PC-3 (cell line): ENCODE results near the gene BACE1.

Experiments
- EZH2 ChIP-seq: fragments of 300-600 bp; sonication (generic); IDR thresholded peaks from one replicate; pipeline ENCODE4 v1.6.1; 2017; ENCODE audit warnings: antibody characterized with exemption, mild to moderate bottlenecking, low read length; ENCODE audit not compliant: unreplicated experiment
- TF ChIP-seq, protein P1 (sequence below): fragments of 300-600 bp; sonication (generic); conservative IDR thresholded peaks from 2 replicates; pipeline ENCODE4 v1.5.1; 2017; ENCODE audit warnings: antibody characterized with exemption, low read depth, mild to moderate bottlenecking, low read length

DNA sequence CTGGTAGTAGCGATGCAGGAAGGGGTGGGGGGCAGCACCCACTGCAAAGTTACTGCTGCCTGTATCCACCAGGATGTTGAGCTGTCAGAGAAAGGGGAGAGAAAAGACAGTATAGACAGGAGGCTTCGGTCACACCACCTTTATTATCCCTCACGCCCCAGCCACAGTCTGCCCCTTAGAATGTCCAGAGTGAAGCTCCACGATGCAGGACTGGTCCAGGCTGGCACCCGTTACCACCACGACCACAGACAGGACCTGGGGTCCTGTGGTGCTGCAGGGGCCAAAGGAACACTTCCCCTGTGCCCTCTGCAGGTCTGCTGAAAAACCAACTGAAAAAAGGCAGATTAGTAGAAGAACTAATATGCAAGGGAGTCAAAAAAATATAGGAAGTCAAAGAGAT is 19.2 kb downstream of the BACE1 start:
- TF ChIP-seq, protein P1, sequence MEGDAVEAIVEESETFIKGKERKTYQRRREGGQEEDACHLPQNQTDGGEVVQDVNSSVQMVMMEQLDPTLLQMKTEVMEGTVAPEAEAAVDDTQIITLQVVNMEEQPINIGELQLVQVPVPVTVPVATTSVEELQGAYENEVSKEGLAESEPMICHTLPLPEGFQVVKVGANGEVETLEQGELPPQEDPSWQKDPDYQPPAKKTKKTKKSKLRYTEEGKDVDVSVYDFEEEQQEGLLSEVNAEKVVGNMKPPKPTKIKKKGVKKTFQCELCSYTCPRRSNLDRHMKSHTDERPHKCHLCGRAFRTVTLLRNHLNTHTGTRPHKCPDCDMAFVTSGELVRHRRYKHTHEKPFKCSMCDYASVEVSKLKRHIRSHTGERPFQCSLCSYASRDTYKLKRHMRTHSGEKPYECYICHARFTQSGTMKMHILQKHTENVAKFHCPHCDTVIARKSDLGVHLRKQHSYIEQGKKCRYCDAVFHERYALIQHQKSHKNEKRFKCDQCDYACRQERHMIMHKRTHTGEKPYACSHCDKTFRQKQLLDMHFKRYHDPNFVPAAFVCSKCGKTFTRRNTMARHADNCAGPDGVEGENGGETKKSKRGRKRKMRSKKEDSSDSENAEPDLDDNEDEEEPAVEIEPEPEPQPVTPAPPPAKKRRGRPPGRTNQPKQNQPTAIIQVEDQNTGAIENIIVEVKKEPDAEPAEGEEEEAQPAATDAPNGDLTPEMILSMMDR: no peak
- TF ChIP-seq EZH2: no peak
